GM12892 (cell line): ENCODE measurements around the gene PCDHGA11.
A peak's percentile ranks its signal among the peaks of the same experiment; 100 is the strongest.
"Not testable (repeated sequence)": the region's sequence is repeated elsewhere in the genome, so short reads cannot be mapped to it uniquely, and the experiment has no call there.

Experiments
- DNase-seq: peaks from one replicate; pipeline ENCODE4 v3.0.0; 2011; ENCODE audit not compliant: insufficient read length
- FAIRE-seq: peaks from 2 replicates; lab custom pipeline; 2011; peaks lifted over from hg19 to GRCh38; lab: Jason Lieb, UNC
- POLR2A ChIP-seq: IDR thresholded peaks from 2 replicates; pipeline ENCODE4 v1.6.1; 2011; ENCODE audit warnings: low read depth, low read length, control low read depth
- POLR2AphosphoS5 ChIP-seq: IDR thresholded peaks from 2 replicates; pipeline ENCODE4 v1.6.1; 2011; ENCODE audit warnings: low read depth, low read length, control low read depth
- TAF1 ChIP-seq: IDR thresholded peaks from 2 replicates; pipeline ENCODE4 v1.6.1; 2011; ENCODE audit warnings: low read depth, mild to moderate bottlenecking, control low read depth, low read length, borderline replicate concordance

PCDHGA11 gene

DNA sequence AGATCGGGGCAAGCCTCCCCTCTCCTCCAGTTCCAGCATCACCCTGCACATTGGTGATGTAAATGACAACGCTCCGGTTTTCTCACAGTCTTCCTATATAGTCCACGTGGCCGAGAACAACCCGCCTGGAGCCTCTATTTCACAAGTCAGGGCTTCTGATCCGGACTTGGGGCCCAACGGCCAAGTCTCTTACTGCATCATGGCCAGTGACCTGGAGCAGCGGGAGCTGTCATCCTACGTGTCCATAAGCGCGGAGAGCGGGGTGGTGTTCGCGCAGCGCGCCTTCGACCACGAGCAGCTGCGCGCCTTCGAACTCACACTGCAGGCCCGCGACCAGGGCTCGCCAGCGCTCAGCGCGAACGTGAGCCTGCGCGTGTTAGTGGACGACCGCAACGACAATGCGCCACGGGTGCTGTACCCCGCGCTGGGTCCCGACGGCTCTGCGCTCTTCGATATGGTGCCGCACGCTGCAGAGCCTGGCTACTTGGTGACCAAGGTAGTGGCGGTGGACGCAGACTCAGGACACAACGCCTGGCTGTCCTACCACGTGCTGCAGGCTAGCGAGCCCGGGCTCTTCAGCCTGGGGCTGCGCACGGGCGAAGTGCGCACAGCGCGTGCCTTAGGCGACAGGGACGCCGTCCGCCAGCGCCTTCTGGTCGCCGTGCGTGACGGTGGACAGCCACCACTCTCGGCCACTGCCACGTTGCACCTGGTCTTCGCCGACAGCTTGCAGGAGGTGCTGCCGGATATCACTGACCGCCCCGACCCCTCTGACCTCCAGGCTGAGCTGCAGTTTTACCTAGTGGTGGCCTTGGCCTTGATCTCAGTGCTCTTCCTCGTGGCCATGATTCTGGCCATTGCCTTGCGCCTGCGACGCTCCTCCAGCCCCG, 31.5 kb upstream of the PCDHGA11 start:
- no peak for FAIRE-seq
- TF ChIP-seq TAF1 = no peak
- TF ChIP-seq POLR2A = no peak
- TF ChIP-seq POLR2AphosphoS5 = no peak

GRCh38 chr5:141392429-141393198, 28.2 kb upstream of the PCDHGA11 start, which contains the start of gene PCDHGA8:
Gene PCDHGA8, plus strand, starts transcription at chr5:141392633. Its CDS starts 181 bp downstream, at chr5:141392814.
- TF ChIP-seq POLR2A = no peak
- DNase-seq (no peak), FAIRE-seq (no peak)

More for the DNA sequence above, 31.5 kb upstream of the PCDHGA11 start:
- DNase-seq = no peak

DNA sequence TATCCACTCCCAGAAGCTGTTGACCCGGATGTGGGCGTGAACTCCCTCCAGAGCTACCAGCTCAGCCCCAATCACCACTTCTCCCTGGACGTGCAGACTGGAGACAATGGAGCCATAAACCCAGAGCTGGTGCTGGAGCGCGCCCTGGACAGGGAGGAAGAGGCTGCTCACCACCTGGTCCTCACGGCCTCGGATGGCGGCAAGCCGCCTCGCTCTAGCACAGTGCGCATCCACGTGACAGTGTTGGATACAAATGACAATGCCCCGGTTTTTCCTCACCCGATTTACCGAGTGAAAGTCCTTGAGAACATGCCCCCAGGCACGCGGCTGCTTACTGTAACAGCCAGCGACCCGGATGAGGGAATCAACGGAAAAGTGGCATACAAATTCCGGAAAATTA, 27.6 kb upstream of the PCDHGA11 start:
- DNase-seq = no peak
- no peak for FAIRE-seq

GRCh38 chr5:141394401-141395187, 26.3 kb upstream of the PCDHGA11 start:
- not testable (repeated sequence) for DNase-seq, FAIRE-seq

More for the DNA sequence above, 27.6 kb upstream of the PCDHGA11 start:
- TF ChIP-seq TAF1 (no peak), POLR2AphosphoS5 (no peak), POLR2A (no peak)

- FAIRE-seq = peak; percentile 96
- DNase-seq = peak; percentile 35
These were observed 22.9 kb upstream of the PCDHGA11 start, which contains the start of gene PCDHGB5 for GRCh38 chr5:141397756-141398551. Gene PCDHGB5, plus strand, starts transcription at chr5:141397947. Its CDS starts 181 bp downstream, at chr5:141398128.

GRCh38 chr5:141398608-141399007, 22.2 kb upstream of the PCDHGA11 start:
- TF ChIP-seq POLR2A = no peak
- no peak for TF ChIP-seq TAF1
- no peak for TF ChIP-seq POLR2AphosphoS5
- DNase-seq (no peak), FAIRE-seq (no peak)

DNA sequence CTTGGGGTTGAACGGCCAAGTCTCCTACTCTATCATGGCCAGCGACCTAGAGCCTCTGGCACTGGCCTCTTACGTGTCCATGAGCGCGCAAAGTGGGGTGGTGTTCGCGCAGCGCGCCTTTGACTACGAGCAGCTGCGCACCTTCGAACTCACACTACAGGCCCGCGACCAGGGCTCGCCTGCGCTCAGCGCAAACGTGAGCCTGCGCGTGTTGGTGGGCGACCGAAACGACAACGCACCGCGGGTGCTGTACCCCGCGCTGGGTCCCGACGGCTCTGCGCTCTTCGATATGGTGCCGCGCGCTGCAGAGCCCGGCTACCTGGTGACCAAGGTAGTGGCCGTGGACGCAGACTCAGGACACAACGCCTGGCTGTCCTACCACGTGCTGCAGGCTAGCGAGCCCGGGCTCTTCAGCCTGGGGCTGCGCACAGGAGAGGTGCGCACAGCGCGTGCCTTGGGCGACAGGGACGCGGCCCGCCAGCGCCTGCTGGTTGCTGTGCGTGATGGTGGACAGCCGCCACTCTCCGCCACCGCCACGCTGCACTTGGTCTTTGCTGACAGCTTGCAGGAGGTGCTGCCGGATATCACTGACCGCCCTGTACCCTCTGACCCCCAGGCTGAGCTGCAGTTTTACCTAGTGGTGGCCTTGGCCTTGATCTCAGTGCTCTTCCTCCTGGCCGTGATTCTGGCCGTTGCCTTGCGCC, 21.1 kb upstream of the PCDHGA11 start:
- no peak for FAIRE-seq
- TF ChIP-seq TAF1 = no peak
- no peak for TF ChIP-seq POLR2A
- TF ChIP-seq POLR2AphosphoS5 = no peak
- DNase-seq = no peak

DNA sequence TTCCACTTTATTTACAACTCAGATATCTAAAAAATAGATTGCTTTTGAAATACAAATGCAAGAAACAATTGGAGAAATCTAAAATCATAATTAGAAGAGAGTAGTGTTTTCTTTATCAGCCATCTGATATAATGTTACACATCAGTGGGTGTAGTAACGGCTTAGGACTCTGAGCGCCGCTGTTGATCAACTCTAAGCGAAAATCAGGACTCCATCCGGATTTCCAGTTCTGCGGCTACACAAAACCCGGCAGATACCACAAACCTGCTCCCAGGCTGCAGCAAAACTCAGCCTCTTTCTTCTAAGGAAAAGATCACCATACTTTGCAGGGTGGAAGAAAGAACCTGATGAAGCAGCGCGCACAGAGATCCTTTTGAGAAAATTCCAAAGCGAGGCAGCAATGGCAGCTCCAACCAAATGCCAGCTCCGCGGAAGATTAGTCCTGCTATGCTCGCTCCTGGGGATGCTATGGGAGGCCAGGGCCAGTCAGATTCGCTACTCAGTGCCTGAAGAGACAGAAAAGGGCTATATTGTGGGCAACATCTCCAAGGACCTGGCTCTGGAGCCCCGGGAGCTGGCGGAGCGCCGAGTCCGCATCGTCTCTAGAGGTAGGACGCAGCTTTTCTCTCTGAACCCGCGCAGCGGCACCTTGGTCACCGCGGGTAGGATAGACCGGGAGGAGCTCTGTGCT, 18.2 kb upstream of the PCDHGA11 start, which contains the start of gene PCDHGA9:
TSS of gene PCDHGA9 (plus strand) at position 226 of the 691 bp plus-strand sequence. CDS start at position 401, 175 bp downstream.
- no peak for DNase-seq

GRCh38 chr5:141403387-141403786, 17.5 kb upstream of the PCDHGA11 start:
- DNase-seq (no peak), FAIRE-seq (no peak)
- TF ChIP-seq TAF1 = no peak
- no peak for TF ChIP-seq POLR2A
- no peak for TF ChIP-seq POLR2AphosphoS5

More for the DNA sequence above, 18.2 kb upstream of the PCDHGA11 start, which contains the start of gene PCDHGA9:
- FAIRE-seq = no peak
- TF ChIP-seq POLR2AphosphoS5 (no peak), POLR2A (no peak), TAF1 (no peak)

GRCh38 chr5:141407790-141408505, 12.9 kb upstream of the PCDHGA11 start, which contains the start of gene PCDHGB6:
Gene PCDHGB6, plus strand, starts transcription at chr5:141408021. Its CDS starts 182 bp downstream, at chr5:141408203.
- not testable (repeated sequence) for DNase-seq, FAIRE-seq
